ENCODE data around the gene HOXD4. TPM values are rescaled to one million over a fixed set of nuclear protein-coding genes. Genes with fewer than 3 reads are reported as not detected.

The HOXD4 gene
- total and polyA plus RNA-seq, 3 experiments from 2014 or later = not detected

DNA sequence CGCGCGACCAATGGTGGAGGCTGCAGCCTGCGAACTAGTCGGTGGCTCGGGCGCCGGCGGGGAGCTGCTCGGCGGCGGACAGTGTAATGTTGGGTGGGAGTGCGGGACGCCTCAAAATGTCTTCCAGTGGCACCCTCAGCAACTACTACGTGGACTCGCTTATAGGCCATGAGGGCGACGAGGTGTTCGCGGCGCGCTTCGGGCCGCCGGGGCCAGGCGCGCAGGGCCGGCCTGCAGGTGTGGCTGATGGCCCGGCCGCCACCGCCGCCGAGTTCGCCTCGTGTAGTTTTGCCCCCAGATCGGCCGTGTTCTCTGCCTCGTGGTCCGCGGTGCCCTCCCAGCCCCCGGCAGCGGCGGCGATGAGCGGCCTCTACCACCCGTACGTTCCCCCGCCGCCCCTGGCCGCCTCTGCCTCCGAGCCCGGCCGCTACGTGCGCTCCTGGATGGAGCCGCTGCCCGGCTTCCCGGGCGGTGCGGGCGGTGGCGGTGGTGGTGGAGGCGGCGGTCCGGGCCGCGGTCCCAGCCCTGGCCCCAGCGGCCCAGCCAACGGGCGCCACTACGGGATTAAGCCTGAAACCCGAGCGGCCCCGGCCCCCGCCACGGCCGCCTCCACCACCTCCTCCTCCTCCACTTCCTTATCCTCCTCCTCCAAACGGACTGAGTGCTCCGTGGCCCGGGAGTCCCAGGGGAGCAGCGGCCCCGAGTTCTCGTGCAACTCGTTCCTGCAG lies 28.5 kb upstream of the HOXD4 start, which contains the start of gene HOXD9:
HOXD9 (plus strand) TSS at position 37 of the 728 bp plus-strand sequence; CDS start at position 87, 50 bp downstream.
- no peaks in the 10 kb centered on the region for H3K36me3 ChIP-seq (ENCODE audit: insufficient read depth, low read length)
- Mint-ChIP-seq H3K9me3 (peaks cover 0 to 22% (median 2%) of the 10 kb centered on the region in 5 donors), H3K27ac (peak within 1 kb of the TSS in 2 of 8 donors; percentile 63 to 87), H3K4me3 (peak within 1 kb of the TSS in 6 of 7 donors; percentile 53 to 87 (median 69)), H3K36me3 (peaks cover 0 to 3% (median 0%) of the 10 kb centered on the region in 3 donors), H3K4me1 (peaks cover 12 to 26% (median 16%) of the 10 kb centered on the region in 3 donors), H3K27me3 (peaks cover 84 to 88% of the 10 kb centered on the region in 2 donors)
- no peak within 1 kb of the TSS for H3K4me3 ChIP-seq (ENCODE audit: low read length)
- CTCF ChIA-PET = interaction anchor here (0.7 kb wide), 1 partner anchor 9 kb away, joined by 3 read pairs; no protein-coding TSS in a partner anchor
- H3K4me1 ChIP-seq (ENCODE audit: insufficient read depth, low read length) = no peaks in the 10 kb centered on the region
- H3K27me3 ChIP-seq (ENCODE audit: insufficient read depth, low read length, poor library complexity, severe bottlenecking) = peaks cover 91% of the 10 kb centered on the region
- POLR2A ChIA-PET = no interaction called here
- DNase-seq = peak in 1 of 5 donors; percentile 34
- H3K9me3 ChIP-seq (ENCODE audit: low read length) = no peaks in the 10 kb centered on the region
- H3K27ac ChIP-seq (ENCODE audit: low read depth, low read length) = no peak within 1 kb of the TSS

DNA sequence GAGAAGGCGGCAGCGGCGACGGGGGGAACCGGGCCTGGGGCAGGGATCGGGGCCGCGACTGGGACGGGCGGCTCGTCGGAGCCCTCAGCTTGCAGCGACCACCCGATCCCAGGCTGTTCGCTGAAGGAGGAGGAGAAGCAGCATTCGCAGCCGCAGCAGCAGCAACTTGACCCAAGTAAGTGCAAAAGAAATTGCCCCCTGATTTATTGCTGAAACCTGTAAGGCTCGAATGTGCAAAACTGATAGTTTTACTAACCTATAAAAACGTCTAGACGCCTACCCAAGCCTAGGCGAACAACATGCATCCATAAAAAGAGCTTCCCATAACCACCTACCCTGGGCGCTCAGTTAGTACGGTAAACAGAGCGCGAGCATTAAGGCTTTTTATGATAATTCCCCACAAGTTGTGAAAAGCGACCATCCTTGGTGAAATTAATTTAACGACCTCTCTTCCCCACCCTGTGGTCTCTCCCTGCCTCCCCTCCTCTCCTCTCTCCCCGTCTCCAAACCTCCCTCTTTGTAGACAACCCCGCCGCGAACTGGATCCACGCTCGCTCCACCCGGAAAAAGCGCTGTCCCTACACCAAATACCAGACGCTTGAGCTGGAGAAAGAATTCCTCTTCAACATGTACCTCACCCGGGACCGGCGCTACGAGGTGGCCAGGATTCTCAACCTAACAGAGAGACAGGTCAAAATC lies 27.8 kb upstream of the HOXD4 start:
- Histone ChIP-seq H3K4me3 (ENCODE audit: low read length) (no peak overlapping the region), H3K27ac (ENCODE audit: low read depth, low read length) (no peak overlapping the region), H3K9me3 (ENCODE audit: low read length) (no peaks in the 10 kb centered on the region), H3K36me3 (ENCODE audit: insufficient read depth, low read length) (no peaks in the 10 kb centered on the region), H3K4me1 (ENCODE audit: insufficient read depth, low read length) (peaks cover 6% of the 10 kb centered on the region), H3K27me3 (ENCODE audit: insufficient read depth, low read length, poor library complexity, severe bottlenecking) (peaks cover 91% of the 10 kb centered on the region)
- peak overlapping the region in 5 of 7 donors; percentile 47 to 79 (median 59) for H3K4me3 Mint-ChIP-seq
- H3K9me3 Mint-ChIP-seq = peaks cover 0 to 18% (median 5%) of the 10 kb centered on the region in 5 donors
- ChIA-PET CTCF (interaction anchor here (6.0 kb wide), 1 partner anchor 332 kb away, joined by 79 read pairs; no protein-coding TSS in a partner anchor), POLR2A (no interaction called here)
- peak overlapping the region in 3 of 8 donors; percentile 42 to 87 (median 63) for H3K27ac Mint-ChIP-seq
- H3K36me3 Mint-ChIP-seq = peaks cover 0 to 3% (median 0%) of the 10 kb centered on the region in 3 donors
- peaks cover 19 to 33% (median 23%) of the 10 kb centered on the region in 3 donors for H3K4me1 Mint-ChIP-seq
- no peak for DNase-seq
- peaks cover 84 to 88% of the 10 kb centered on the region in 2 donors for H3K27me3 Mint-ChIP-seq

DNA sequence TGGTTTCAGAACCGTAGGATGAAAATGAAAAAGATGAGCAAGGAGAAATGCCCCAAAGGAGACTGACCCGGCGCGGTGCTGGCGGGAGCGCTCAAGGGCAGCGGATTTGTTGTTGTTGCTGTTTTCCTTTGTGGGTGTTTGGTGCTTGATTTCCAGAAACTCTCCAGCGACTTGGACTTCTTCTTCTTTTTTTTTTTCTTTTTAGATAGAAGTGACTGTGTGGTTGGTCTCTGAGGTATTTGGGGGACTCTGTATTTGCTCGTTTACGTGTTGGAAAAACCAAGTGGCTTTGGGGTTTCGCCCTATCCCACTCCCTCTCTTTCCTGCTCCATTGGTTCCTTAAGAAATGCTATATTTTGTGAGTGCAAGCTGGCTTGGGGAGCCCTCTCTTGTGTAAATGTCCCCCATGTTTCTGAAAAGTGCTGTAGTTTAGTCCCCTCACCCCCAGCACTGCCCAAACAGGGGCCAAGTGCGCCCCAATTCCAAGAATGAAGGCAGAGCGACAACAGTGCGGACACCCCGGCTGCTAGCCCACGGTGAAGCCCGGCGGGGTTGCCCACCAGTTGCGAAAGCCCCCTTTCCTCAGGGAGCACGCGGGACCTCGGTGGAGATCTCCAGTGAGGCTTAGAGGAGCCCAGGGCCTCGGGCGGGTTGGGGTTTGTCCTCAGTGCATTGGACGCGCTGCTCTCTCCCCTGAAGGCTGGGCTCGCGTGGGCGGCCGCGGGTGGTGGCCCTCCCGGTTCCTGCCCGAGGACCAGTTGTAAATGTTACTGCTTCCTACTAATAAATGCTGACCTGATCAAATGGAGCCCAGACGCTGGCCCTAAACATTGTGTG lies 27.0 kb upstream of the HOXD4 start:
- Mint-ChIP-seq H3K27me3 (peaks cover 84 to 88% of the 10 kb centered on the region in 2 donors), H3K27ac (peak overlapping the region in 3 of 8 donors; percentile 42 to 87 (median 63)), H3K4me3 (peak overlapping the region in 5 of 7 donors; percentile 13 to 61 (median 59)), H3K36me3 (no peaks in the 10 kb centered on the region), H3K4me1 (peaks cover 21 to 34% (median 26%) of the 10 kb centered on the region in 3 donors), H3K9me3 (peaks cover 0 to 21% (median 7%) of the 10 kb centered on the region in 5 donors)
- Histone ChIP-seq H3K27ac (ENCODE audit: low read depth, low read length) (no peak overlapping the region), H3K4me3 (ENCODE audit: low read length) (no peak overlapping the region), H3K9me3 (ENCODE audit: low read length) (no peaks in the 10 kb centered on the region), H3K27me3 (ENCODE audit: insufficient read depth, low read length, poor library complexity, severe bottlenecking) (peaks cover 92% of the 10 kb centered on the region), H3K4me1 (ENCODE audit: insufficient read depth, low read length) (peaks cover 13% of the 10 kb centered on the region), H3K36me3 (ENCODE audit: insufficient read depth, low read length) (no peaks in the 10 kb centered on the region)
- no peak for DNase-seq
- CTCF ChIA-PET = interaction anchor here (1.0 to 6.0 kb wide), 3 partner anchors 331 to 1023 kb away, joined by 3 to 79 read pairs (median 32); no protein-coding TSS in a partner anchor
- POLR2A ChIA-PET = no interaction called here

DNA sequence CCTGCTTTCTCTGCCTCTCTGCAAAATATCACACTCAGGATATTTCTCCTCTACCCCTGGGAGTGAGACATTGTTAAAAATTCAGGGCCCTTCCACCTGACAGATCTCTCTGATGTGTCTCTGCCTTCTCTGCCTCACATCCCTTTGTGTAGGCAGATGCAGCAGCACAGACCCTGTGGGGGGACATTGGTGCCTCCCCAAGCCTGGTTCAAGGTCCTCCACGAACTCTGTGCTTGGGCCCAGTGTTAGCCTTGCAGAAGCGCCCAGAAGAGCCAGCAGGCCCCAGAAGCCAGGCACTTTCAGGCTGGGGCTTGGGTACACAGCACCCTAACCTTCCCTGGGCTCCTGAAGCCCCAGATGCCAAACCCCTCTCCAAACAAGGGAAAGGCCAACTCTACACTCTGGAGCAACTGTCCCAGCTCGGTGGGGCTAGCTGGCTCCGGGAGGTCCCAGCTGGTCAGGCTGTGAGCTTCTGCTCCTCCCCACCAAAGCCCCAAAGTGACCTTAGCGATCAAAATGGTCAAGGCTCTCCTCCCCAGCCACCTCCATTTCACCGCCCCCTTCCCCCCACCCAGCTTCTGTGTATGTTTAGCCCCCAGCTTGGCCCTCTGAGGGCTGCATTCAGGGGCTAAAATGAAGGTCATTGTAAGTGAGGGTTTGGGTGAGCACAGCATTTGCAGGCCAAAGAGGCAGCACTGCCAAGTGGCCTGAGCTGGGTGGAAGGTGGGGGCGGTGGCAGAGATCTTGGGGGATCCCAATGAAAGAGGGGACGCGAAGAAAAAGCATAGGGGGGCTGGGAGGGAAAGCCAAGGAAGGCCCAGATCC lies 26.2 kb upstream of the HOXD4 start:
- no peak overlapping the region for H3K27ac ChIP-seq (ENCODE audit: low read depth, low read length)
- H3K4me1 ChIP-seq (ENCODE audit: insufficient read depth, low read length) = peaks cover 14% of the 10 kb centered on the region
- Mint-ChIP-seq H3K27me3 (peaks cover 77 to 80% of the 10 kb centered on the region in 2 donors), H3K9me3 (peaks cover 0 to 18% (median 5%) of the 10 kb centered on the region in 5 donors), H3K27ac (peak overlapping the region in 2 of 8 donors; percentile 49 to 87), H3K4me3 (peak overlapping the region in 3 of 7 donors; percentile 2 to 34 (median 15)), H3K4me1 (peaks cover 21 to 34% (median 26%) of the 10 kb centered on the region in 3 donors), H3K36me3 (no peaks in the 10 kb centered on the region)
- no peaks in the 10 kb centered on the region for H3K36me3 ChIP-seq (ENCODE audit: insufficient read depth, low read length)
- no peak overlapping the region for H3K4me3 ChIP-seq (ENCODE audit: low read length)
- DNase-seq = no peak
- ChIA-PET CTCF (interaction anchor here (1.0 to 6.0 kb wide), 4 partner anchors 330 to 1023 kb away, joined by 3 to 79 read pairs (median 20); no protein-coding TSS in a partner anchor), POLR2A (no interaction called here)
- peaks cover 85% of the 10 kb centered on the region for H3K27me3 ChIP-seq (ENCODE audit: insufficient read depth, low read length, poor library complexity, severe bottlenecking)
- H3K9me3 ChIP-seq (ENCODE audit: low read length) = no peaks in the 10 kb centered on the region

DNA sequence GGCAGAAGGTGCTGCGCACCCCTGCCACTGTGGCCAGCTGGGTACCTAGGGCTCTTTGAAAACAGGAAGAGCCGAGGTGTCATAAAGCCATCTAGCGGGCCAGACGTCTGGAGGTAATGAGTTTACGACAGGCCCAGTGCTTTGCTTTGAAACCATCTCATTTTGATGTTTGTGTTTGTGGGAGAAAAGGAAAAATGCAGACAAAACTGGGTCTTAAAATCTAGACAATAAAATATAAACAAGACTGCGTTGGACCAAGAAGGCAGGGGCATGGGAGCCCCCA lies 25.6 kb upstream of the HOXD4 start:
- H3K36me3 ChIP-seq (ENCODE audit: insufficient read depth, low read length) = no peaks in the 10 kb centered on the region
- no peak overlapping the region for H3K27ac ChIP-seq (ENCODE audit: low read depth, low read length)
- Mint-ChIP-seq H3K27me3 (peaks cover 74 to 76% of the 10 kb centered on the region in 2 donors), H3K27ac (peak overlapping the region in 1 of 8 donors; percentile 87), H3K4me1 (peaks cover 21 to 36% (median 28%) of the 10 kb centered on the region in 3 donors), H3K36me3 (no peaks in the 10 kb centered on the region), H3K9me3 (peaks cover 0 to 18% (median 6%) of the 10 kb centered on the region in 5 donors), H3K4me3 (peak overlapping the region in 1 of 7 donors; percentile 15)
- no peaks in the 10 kb centered on the region for H3K9me3 ChIP-seq (ENCODE audit: low read length)
- POLR2A ChIA-PET = no interaction called here
- H3K27me3 ChIP-seq (ENCODE audit: insufficient read depth, low read length, poor library complexity, severe bottlenecking) = peaks cover 84% of the 10 kb centered on the region
- CTCF ChIA-PET = interaction anchor here (1.0 to 6.0 kb wide), 4 partner anchors 330 to 1022 kb away, joined by 3 to 79 read pairs (median 20); no protein-coding TSS in a partner anchor
- DNase-seq = no peak
- peaks cover 14% of the 10 kb centered on the region for H3K4me1 ChIP-seq (ENCODE audit: insufficient read depth, low read length)
- H3K4me3 ChIP-seq (ENCODE audit: low read length) = no peak overlapping the region

DNA sequence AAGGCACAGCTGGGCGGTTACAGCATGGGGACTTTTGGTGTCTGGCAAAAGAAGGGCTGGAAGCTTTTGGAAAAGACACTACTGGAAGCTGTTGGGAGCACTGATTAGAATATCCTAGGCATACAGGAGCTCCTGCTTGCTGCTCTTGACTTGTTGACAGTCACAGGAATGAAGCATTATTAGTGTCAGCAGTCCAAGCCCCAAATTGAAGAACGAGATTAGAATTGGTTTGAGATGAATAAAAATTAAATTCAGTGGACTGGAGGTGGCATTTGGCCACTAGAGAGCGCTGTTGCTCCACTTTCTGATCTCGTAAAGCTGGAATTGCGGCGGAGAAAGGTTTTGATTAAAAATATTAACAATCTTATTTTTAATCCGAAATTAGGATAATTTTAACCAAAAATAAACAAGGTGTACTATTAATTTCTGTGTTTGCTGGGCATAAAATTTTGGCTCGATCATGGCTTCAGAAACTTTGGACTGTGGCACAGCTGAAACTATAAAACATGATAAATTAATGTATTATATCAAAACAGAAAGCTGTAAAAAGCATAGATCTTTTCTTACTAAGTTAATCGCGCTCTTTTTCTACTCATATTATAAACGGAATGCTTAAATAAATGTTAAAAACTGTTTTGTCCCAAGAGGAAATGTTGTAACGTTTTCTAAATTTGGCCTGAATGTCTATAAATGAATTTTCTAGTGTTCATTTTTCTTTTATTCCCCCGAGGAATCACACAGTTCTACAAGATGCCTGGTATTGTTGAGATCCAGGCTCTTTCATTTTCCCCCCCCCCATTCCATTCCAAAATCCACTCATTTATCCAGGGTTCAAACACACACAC lies 24.2 kb upstream of the HOXD4 start:
- POLR2A ChIA-PET = interaction anchor here (0.6 to 1.2 kb wide), 2 partner anchors 82 to 328 kb away, joined by 3 to 4 read pairs; no protein-coding TSS in a partner anchor
- peak overlapping the region in 1 of 7 donors; percentile 53 for H3K4me3 Mint-ChIP-seq
- H3K36me3 Mint-ChIP-seq = no peaks in the 10 kb centered on the region
- no peak overlapping the region for H3K4me3 ChIP-seq (ENCODE audit: low read length)
- H3K4me1 Mint-ChIP-seq = peaks cover 31 to 49% (median 40%) of the 10 kb centered on the region in 3 donors
- CTCF ChIA-PET = interaction anchor here (0.6 to 6.0 kb wide), 32 partner anchors 13 to 1207 kb away, joined by 3 to 79 read pairs (median 4); no protein-coding TSS in a partner anchor
- H3K27me3 ChIP-seq (ENCODE audit: insufficient read depth, low read length, poor library complexity, severe bottlenecking) = peaks cover 83% of the 10 kb centered on the region
- no peak overlapping the region for H3K27ac ChIP-seq (ENCODE audit: low read depth, low read length)
- H3K9me3 ChIP-seq (ENCODE audit: low read length) = no peaks in the 10 kb centered on the region
- peak overlapping the region in 2 of 8 donors; percentile 46 to 87 for H3K27ac Mint-ChIP-seq
- DNase-seq = peak; percentile 49 to 72 (median 62)
- no peaks in the 10 kb centered on the region for H3K36me3 ChIP-seq (ENCODE audit: insufficient read depth, low read length)
- H3K27me3 Mint-ChIP-seq = peaks cover 76 to 79% of the 10 kb centered on the region in 2 donors
- peaks cover 4 to 25% (median 13%) of the 10 kb centered on the region in 5 donors for H3K9me3 Mint-ChIP-seq
- H3K4me1 ChIP-seq (ENCODE audit: insufficient read depth, low read length) = peaks cover 16% of the 10 kb centered on the region
